Thymus (tissue), 11 donors: ENCODE measurements around the gene TLCD2. TPM values are rescaled to one million over a fixed set of nuclear protein-coding genes. Genes with fewer than 3 reads are reported as not detected.
"Not testable (repeated sequence)": the region's sequence is repeated elsewhere in the genome, so short reads cannot be mapped to it uniquely, and the experiment has no call there.

Experiments used
- DNase-seq, 9 donors: peaks; one replicate each; pipeline ENCODE4 v3.0.0-alpha.2; 2013; ENCODE audit warnings: low spot score in 9 of 9, low read depth in 6 of 9, missing footprints in 1 of 9
- H3K27ac ChIP-seq, 2 donors: one replicate each; pipeline ENCODE4 v1.5.1; 2013; ENCODE audit warnings: control low read depth in 1 of 2, low read depth in 1 of 2, low read length in 1 of 2, mild to moderate bottlenecking in 1 of 2, moderate library complexity in 1 of 2
- H3K27me3 ChIP-seq, 2 donors: one replicate each; pipeline ENCODE4 v1.5.1; 2013; ENCODE audit warnings: low read length in 1 of 2; ENCODE audit not compliant: control insufficient read depth in 2 of 2, insufficient read depth in 1 of 2
- H3K36me3 ChIP-seq, 2 donors: one replicate each; pipeline ENCODE4 v1.5.1; 2013; ENCODE audit warnings: low read length in 1 of 2, mild to moderate bottlenecking in 1 of 2, moderate library complexity in 1 of 2; ENCODE audit not compliant: control insufficient read depth in 2 of 2, insufficient read depth in 2 of 2
- H3K4me1 ChIP-seq, 2 donors: one replicate each; pipeline ENCODE4 v1.5.1; 2013; ENCODE audit warnings: low read length in 2 of 2; ENCODE audit not compliant: control insufficient read depth in 2 of 2, insufficient read depth in 2 of 2
- H3K4me3 ChIP-seq, 2 donors: one replicate each; pipeline ENCODE4 v1.5.1; 2013; ENCODE audit warnings: low read length in 2 of 2, control low read depth in 1 of 2, mild to moderate bottlenecking in 1 of 2
- H3K9me3 ChIP-seq, 2 donors: one replicate each; pipeline ENCODE4 v1.5.1; 2013; ENCODE audit warnings: low read length in 1 of 2, mild to moderate bottlenecking in 1 of 2; ENCODE audit not compliant: control insufficient read depth in 2 of 2, insufficient read depth in 1 of 2
- WGBS: extraction: QIAGEN DNeasy Blood & Tissue Kit; methylation state at CpG from one replicate; pipeline ENCODE4 v1.1.7; 2013; 5-methylcytosine and 5-hydroxymethylcytosine counted together
- polyA plus RNA-seq: library from polyadenylated mRNA; stranded (reverse); fragments of 200-250 nt; gene quantifications from one replicate; pipeline ENCODE4 v1.2.3, GENCODE V29; 2013
- total RNA-seq: library from RNA; stranded (reverse); fragments of 120-200 nt; gene quantifications from one replicate; pipeline ENCODE4 v1.2.4, GENCODE V29; 2013
- donor health status: healthy.

TLCD2 gene
- total and polyA plus RNA-seq, 2 donors: 0.24 to 1.5 TPM

- H3K27me3 ChIP-seq: no peaks in the 10 kb centered on the region
- H3K27ac ChIP-seq: no peak overlapping the region
- H3K4me3 ChIP-seq: no peak overlapping the region
- 94% methylated on average over 9 of the region's 9 CpGs for WGBS
- no peaks in the 10 kb centered on the region for H3K36me3 ChIP-seq
- no peaks in the 10 kb centered on the region for H3K9me3 ChIP-seq
- DNase-seq: no peak
- peaks cover 4 to 15% of the 10 kb centered on the region in 2 donors for H3K4me1 ChIP-seq
Measured at GRCh38 chr17:1750628-1751027, 40.5 kb upstream of the TLCD2 start.

DNA sequence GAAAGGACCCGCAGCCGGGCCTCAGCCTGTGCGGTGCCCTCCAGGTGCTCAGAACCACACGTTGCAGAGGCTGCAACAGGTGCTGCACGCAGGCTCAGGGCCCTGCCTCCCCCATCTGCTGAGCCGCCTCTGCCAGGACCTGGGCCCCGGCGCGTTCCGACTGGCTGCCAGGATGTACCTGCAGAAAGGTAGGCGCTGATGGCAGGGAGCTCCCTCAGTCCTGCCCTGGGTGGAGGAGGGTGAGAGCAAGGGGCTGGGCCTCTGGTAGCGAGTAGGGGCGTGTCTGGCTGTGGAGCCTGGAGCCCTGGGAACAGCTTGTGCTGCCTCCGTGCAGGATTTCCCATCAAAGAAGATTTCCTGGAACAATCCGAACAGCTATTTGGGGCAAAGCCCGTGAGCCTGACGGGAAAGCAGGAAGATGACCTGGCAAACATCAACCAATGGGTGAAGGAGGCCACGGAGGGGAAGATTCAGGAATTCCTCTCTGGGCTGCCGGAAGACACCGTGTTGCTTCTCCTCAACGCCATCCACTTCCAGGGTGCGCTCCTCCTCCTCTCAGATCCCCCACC is 36.9 kb upstream of the TLCD2 start:
- Histone ChIP-seq H3K4me3 (no peak overlapping the region), H3K4me1 (peaks cover 0 to 8% of the 10 kb centered on the region in 2 donors), H3K9me3 (no peaks in the 10 kb centered on the region), H3K36me3 (no peaks in the 10 kb centered on the region), H3K27ac (no peak overlapping the region), H3K27me3 (no peaks in the 10 kb centered on the region)
- DNase-seq: no peak
- WGBS: 91% methylated on average over 22 of the region's 22 CpGs

- 97% methylated on average over 12 of the region's 12 CpGs for WGBS
- no peak for DNase-seq
- H3K4me1 ChIP-seq: peaks cover 0 to 2% of the 10 kb centered on the region in 2 donors
Measured at GRCh38 chr17:1745513-1746020, 35.4 kb upstream of the TLCD2 start.

DNA sequence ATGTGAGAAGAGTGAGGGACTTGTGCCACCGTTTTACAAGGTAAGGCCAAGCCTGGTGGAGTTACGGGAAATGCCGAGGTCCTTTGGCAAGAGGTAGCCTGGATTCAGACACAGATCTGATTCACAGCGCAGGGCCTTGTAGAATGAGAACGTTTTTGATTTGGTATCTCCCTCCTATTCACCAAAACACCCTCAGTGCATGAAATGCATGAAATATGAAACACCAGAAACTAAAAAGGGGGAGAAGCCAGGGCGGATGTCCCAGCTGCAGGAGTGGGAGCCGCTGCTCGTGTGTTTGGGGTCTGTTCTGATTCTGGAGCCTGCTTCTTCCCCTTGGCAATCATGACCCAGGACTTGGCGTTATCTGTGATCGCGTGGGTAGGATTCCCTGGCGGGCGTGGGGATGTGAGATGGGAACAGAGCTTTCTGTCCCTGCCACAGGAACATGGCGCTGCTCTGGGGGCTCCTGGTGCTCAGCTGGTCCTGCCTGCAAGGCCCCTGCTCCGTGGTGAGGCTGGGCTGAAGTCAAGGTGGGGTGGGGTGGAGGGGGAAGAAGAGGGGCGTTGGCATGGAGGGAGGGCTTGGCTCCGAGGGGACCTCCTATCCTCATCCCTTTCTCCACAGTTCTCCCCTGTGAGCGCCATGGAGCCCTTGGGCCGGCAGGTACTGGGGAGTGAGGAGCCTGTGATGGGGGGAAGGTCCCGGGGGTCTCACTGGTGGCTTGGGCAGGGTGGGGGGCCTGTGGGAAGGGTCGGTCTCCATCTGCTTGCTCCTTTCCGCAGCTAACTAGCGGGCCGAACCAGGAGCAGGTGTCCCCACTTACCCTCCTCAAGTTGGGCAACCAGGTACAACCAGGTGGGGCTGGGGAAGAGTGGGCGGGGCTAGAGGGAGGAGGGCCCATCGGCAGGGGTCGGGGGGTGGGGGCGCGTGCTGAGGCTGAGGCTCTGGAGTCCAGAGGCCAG is 34.7 kb upstream of the TLCD2 start:
- no peak overlapping the region for H3K4me3 ChIP-seq
- H3K36me3 ChIP-seq: no peaks in the 10 kb centered on the region
- H3K27me3 ChIP-seq: no peaks in the 10 kb centered on the region
- no peak for DNase-seq
- no peaks in the 10 kb centered on the region for H3K9me3 ChIP-seq
- WGBS: 87% methylated on average over 29 of the region's 29 CpGs
- no peaks in the 10 kb centered on the region for H3K4me1 ChIP-seq
- H3K27ac ChIP-seq: peak overlapping the region in 1 of 2 donors; percentile 54

More at GRCh38 chr17:1745513-1746020, 35.4 kb upstream of the TLCD2 start:
- no peak overlapping the region for H3K4me3 ChIP-seq
- no peaks in the 10 kb centered on the region for H3K36me3 ChIP-seq
- no peaks in the 10 kb centered on the region for H3K9me3 ChIP-seq
- H3K27me3 ChIP-seq: no peaks in the 10 kb centered on the region
- no peak overlapping the region for H3K27ac ChIP-seq

GRCh38 chr17:1743088-1743439 is 32.9 kb upstream of the TLCD2 start:
- no peak overlapping the region for H3K27ac ChIP-seq
- no peaks in the 10 kb centered on the region for H3K9me3 ChIP-seq
- 93% methylated on average over 2 of the region's 2 CpGs for WGBS
- no peak overlapping the region for H3K4me3 ChIP-seq
- peaks cover 2 to 3% of the 10 kb centered on the region in 2 donors for H3K36me3 ChIP-seq
- H3K4me1 ChIP-seq: no peaks in the 10 kb centered on the region
- DNase-seq: no peak
- H3K27me3 ChIP-seq: no peaks in the 10 kb centered on the region

GRCh38 chr17:1742371-1743087 is 32.4 kb upstream of the TLCD2 start, which contains the start of gene SERPINF2:
TSS of gene SERPINF2 (plus strand) at chr17:1742871. CDS start at chr17:1744996, 2,125 bp downstream.
- 86% methylated on average over 10 of the region's 10 CpGs for WGBS

DNA sequence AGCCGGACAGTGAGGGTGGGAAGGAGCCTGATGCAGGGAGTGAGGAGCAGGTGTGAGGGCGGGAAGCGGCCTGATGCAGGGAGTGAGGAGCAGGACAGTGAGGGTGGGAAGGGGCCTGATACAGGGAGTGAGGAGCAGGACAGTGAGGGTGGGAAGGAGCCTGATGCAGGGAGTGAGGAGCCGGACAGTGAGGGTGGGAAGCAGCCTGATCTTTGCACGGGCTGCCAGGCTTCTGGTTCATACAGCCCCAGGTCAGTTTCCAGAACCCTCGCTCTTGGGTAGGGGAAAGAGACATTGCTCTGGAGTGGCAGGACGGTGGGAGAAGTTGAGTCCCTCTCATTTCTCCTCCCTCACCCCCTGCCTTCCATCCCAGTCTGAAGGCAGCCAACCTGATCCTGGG is 31.7 kb upstream of the TLCD2 start:
- H3K27me3 ChIP-seq, H3K4me1 ChIP-seq, H3K4me3 ChIP-seq, H3K9me3 ChIP-seq, H3K27ac ChIP-seq, DNase-seq: not testable (repeated sequence)
- peaks cover 8 to 13% of the 10 kb centered on the region in 2 donors for H3K36me3 ChIP-seq
- WGBS: 80% methylated on average over 7 of the region's 7 CpGs

More at GRCh38 chr17:1742371-1743087, 32.4 kb upstream of the TLCD2 start, which contains the start of gene SERPINF2:
- Histone ChIP-seq H3K9me3 (no peaks in the 10 kb centered on the region), H3K27me3 (no peaks in the 10 kb centered on the region), H3K4me3 (no peak within 1 kb of the TSS), H3K4me1 (no peaks in the 10 kb centered on the region), H3K36me3 (peaks cover 7 to 8% of the 10 kb centered on the region in 2 donors), H3K27ac (no peak within 1 kb of the TSS)
- DNase-seq: no peak

DNA sequence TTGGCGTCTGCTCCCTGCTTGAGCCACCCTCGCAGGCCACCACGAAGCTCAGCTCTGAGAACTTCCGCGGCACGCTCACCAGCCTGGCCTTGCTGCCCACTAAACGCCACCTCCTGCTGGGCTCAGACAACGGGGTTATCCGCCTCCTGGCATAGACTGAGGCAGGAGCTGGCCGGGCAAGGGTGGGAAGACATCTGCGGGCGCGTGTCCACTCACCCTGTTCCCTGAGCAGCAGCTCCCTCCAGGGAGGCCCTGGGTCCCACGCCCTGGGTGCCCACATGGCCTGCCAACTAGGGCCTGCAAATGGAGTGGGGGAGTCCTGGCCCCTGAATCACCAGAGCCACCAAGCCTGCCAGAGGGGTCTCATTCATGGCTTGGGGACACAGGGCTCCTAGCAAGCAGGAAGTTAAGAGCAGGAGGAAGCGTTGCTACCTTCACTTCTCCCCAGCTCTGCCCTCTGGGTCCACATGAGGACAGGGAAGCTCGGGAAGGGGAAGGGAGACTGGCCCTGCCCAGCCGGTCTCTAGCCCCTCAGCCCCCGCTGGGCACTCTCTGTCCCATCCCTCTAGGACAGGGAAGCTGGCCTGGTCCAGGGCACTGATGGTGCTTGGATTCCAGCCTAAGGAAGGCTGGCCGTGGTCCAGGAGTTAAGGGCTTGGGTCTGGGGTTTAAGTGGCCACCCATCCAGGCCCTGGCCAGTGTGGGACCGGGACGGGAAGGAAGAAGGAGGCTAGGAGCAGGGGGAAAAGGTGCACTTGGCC is 27.5 kb upstream of the TLCD2 start:
- no peaks in the 10 kb centered on the region for H3K27me3 ChIP-seq
- no peak for DNase-seq
- peaks cover 0 to 13% of the 10 kb centered on the region in 2 donors for H3K4me1 ChIP-seq
- H3K9me3 ChIP-seq: no peaks in the 10 kb centered on the region
- no peak overlapping the region for H3K4me3 ChIP-seq
- H3K27ac ChIP-seq: no peak overlapping the region
- peaks cover 32 to 49% of the 10 kb centered on the region in 2 donors for H3K36me3 ChIP-seq
- WGBS: 97% methylated on average over 21 of the region's 21 CpGs
